Hematopoietic multipotent progenitor cell treated with erythropoietin and hydrocortisone succinate and interleukin-3 and kit ligand, for 4 days (in vitro differentiated cells): ENCODE results near the gene FSHR.

Experiments used
- DNase-seq: peaks from one replicate; pipeline ENCODE4 v3.0.0-alpha.2; 2015

Gene FSHR

DNA sequence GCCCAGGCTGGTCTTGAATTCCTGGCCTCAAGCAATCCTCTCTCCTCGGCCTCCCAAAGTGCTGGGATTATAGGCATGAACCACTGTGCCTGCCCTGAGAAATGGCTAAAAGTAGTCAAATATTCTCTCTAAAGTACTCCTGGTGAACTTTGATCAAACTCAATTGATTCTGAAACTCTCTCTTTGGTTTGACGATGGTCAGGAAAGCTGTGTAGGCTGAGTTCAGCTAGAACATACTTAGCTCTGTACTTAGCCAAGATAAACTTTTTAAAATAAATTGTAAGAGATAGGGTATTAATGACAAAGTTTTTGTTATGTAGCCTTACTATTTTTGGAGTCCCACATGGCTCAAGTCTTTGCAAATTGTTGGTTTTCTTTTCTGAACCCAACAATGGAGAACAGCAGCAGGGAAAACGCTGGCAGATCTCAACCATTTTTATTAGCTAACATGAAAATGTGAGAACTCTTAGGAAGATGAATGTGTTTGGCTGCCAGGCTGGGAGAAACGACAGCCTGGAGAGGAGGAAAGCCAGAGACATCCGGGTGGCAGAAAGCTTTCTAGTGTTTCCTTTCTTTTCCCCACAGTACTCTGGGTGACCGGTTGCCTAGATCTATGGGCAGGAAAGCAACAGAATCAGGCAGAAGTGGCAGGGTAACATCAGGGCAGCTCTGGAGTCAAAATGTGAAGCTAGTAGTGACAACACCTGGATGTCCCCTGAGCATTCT is 205.8 kb downstream of the FSHR start:
- DNase-seq = no peak

GRCh38 chr2:48946449-48947048 is 207.8 kb downstream of the FSHR start:
- peak; percentile 79 for DNase-seq

- no peak for DNase-seq
Measured at GRCh38 chr2:48944956-48945355, 209.4 kb downstream of the FSHR start.

- DNase-seq = no peak
Measured at GRCh38 chr2:48943436-48943835, 210.9 kb downstream of the FSHR start.

GRCh38 chr2:48941908-48942307 is 212.4 kb downstream of the FSHR start:
- DNase-seq = no peak

- no peak for DNase-seq
Measured at GRCh38 chr2:48941456-48941855, 212.9 kb downstream of the FSHR start.

- no peak for DNase-seq
Measured at GRCh38 chr2:48940606-48941005, 213.7 kb downstream of the FSHR start.

DNA sequence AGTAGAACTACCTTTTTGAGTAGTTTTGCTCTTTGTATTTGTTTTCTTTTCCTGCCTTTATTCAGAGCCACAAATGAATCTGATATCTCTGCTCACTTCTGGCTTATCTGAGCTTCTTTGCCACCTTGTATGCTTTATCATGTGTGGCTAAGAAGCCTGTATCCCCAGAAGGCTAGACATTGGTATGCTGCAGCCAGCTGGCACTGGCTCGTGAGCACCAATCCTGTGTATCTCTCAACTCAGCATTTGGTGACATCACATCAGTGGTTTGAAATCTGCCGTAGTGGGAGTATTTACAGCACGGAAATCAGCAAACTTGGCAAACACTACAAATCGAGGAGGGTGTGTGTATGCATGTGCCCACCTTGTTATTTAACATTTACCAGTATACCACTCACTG is 215.1 kb downstream of the FSHR start:
- no peak for DNase-seq

DNA sequence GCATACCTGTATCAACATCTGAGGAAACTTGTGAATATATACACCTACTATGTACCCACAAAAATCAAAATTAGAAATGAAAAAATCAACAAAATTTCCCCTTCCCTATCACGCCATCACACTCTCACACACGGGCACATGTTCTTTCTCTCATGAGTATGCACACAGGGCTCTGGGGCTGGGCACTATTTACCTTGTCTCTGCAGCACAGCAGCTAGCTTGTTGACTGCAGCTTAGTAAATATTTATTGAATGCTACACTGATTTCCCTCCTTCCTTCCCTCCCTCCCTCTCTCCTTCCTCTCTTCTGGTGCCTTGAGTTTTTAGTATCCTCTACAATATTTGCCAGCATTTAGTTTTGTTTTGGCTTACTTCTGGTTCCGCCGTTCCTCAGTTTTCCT is 216.1 kb downstream of the FSHR start:
- DNase-seq = no peak

- DNase-seq = no peak
Measured at GRCh38 chr2:48934807-48935206, 219.5 kb downstream of the FSHR start.

DNA sequence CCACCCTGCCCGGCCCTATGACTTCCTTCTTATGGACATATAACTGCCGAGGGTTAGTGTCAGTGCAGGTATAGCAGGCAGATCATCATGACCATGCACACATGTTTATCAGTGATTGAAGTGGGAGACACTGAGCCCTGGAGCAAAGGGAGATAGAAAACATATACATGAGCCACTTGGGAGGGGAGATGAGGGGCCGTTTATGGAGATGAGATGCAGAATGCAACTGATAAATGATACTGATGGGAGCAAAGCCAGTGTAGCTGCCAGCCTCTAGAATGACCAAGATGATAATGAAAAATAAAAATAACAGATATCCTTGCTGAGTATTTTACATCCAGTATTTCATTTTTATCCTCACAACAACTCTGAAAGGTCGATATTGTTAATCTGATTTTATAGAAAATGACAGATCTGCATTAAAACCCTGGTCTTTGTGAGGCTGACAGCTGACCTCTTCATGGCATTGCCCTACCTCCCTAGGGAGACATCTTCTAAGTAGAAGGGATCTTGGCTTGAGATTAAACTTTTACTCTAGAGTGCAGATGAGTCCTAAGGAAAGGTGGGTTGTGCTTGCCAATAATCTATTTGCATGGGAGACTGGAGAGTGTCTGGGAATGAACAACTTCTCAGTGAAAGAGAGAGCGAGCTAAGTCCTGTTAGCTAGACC is 220.4 kb downstream of the FSHR start:
- DNase-seq = no peak

DNA sequence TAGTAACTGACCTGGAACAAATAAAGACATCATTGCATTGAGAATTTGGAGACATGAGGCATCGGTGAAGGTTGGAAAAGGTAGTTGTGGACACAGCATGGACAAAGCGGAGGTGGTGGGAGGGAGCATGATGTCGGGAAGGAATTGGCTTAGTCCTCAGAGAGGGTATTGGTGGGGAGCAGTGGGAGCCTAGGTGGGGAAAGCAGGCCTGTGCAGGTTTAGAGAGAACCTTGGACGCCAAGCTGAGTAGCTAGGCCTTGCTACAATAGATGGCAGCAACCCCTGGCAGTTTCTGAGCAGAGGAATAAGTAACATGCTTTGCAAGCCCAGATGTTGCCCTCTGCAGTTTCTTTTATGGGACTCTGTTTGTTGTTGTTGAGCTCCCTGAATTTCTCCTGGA is 221.6 kb downstream of the FSHR start:
- DNase-seq = no peak

DNA sequence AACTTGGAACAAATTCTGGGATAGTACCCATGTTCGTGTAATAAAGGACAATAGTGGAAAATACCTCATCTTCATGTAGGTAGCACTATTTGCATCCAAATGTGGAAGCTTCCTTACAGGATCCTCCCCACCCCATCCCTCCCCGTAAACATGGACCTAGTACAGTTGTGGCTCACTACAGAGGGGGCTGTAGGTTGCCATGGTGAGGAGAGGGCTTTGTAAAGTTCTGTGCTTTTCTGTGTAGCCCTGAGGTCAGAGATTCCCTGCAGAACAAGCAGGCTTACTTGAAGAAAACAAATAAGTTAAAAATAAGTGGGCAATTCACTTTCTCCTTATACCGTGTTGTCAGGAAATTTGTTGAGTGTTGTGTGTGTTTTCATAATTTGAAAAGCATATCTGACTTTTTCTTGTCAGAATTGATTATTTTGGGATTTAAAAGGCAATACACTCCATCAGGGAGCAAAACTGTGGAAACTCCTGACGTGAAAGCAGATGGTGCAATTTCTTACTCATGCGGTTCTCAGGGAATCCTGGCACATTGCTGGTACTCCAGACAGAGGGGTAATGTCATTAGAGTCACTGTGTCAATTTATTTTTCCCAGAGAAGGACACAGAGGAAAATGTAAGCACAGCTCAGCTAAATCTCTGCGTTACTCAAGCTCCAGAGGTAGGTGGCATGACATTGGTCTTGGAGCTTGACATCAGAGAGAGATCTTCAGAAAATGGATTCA is 224.6 kb downstream of the FSHR start:
- no peak for DNase-seq

DNA sequence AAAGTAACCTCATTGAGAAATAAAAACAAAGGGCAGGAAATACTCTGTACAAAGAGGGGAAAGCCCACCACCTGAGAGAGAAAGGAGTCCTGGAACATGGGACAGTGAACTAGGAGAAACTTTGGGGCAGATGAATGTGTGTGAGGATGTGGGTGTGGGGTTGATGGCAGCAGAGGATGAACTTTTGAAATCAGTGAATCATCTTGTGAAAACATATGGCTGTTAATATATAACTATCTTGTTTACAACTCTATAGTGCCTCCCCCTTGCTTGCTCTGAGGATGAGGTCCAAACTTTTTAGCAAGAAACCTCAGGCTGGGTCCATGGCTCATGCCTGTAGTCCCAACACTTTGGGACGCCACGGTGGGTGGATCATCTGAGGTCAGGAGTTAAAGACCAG is 227.0 kb downstream of the FSHR start:
- no peak for DNase-seq

DNA sequence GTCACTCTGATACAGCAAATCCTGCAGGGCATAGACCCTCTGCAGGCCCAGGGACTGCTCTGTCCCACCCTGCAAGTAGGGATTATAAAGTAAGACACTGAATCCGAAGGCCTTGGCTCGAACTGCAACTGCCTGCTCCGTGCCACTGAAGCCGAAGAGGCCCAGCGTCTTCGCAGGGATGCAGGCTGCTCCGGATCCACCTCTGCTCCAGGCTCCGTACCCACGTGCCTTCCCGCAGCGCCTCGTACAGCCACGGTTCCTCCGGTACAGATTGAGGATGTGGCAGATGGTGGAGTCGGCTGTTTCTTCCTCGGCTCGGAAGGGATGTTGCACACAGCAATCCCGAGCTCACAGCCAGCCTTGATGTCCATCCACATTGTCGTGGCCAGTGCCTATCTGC is 238.4 kb downstream of the FSHR start:
- no peak for DNase-seq

GRCh38 chr2:48915227-48915626 is 239.1 kb downstream of the FSHR start:
- no peak for DNase-seq

- DNase-seq = peak; percentile 30
Measured at GRCh38 chr2:48914477-48915089, 239.7 kb downstream of the FSHR start.
